Islet precursor cell (in vitro differentiated cells): ENCODE measurements around the gene CDC34.

Source experiments
- DNase-seq: peaks from one replicate; pipeline ENCODE4 v3.0.0-alpha.2; 2018

Gene CDC34

GRCh38 chr19:589693-590395 is 58.3 kb downstream of the CDC34 start, which contains the start of gene HCN2:
Gene HCN2 (plus strand): TSS chr19:589881. CDS start chr19:589946, 65 bp downstream.
- no peak for DNase-seq

GRCh38 chr19:590396-590745 is 58.8 kb downstream of the CDC34 start:
- no peak for DNase-seq

GRCh38 chr19:590750-591098 is 59.2 kb downstream of the CDC34 start:
- no peak for DNase-seq

GRCh38 chr19:591099-591958 is 59.8 kb downstream of the CDC34 start:
- DNase-seq = peak; percentile 77
